Neutrophil (primary cell): Measurements from ENCODE around the gene TMEFF1.
"Not testable (repeated sequence)": the region's sequence is repeated elsewhere in the genome, so short reads cannot be mapped to it uniquely, and the experiment has no call there.

Experiments used
- H3K27ac ChIP-seq: fragments of 200-600 bp; sonication (generic); 2 replicates; pipeline ENCODE4 v1.5.1; 2016; ENCODE audit warnings: mild to moderate bottlenecking, moderate library complexity
- H3K27me3 ChIP-seq: fragments of 200-600 bp; sonication (generic); 2 replicates; pipeline ENCODE4 v1.6.0; 2016; ENCODE audit warnings: mild to moderate bottlenecking
- H3K36me3 ChIP-seq: fragments of 200-600 bp; sonication (generic); 2 replicates; pipeline ENCODE4 v1.5.1; 2017
- H3K4me1 ChIP-seq, 2 experiments: fragments of 200-600 bp in 1 of 2; sonication (generic) in 1 of 2; 1 replicate in 1 of 2; 2 replicates in 1 of 2; pipeline versions ENCODE4 v1.5.1 to v1.6.1; 2013 to 2016; ENCODE audit warnings: low read depth in 1 of 2, low read length in 1 of 2, mild to moderate bottlenecking in 1 of 2, moderate library complexity in 1 of 2; ENCODE audit not compliant: control insufficient read depth in 1 of 2, insufficient read depth in 1 of 2
- H3K4me3 ChIP-seq, 2 experiments: fragments of 200-600 bp in 1 of 2; sonication (generic) in 1 of 2; 1 replicate in 1 of 2; 2 replicates in 1 of 2; pipeline ENCODE4 v1.5.1; 2013 to 2016; ENCODE audit warnings: low read depth in 1 of 2, low read length in 1 of 2, mild to moderate bottlenecking in 1 of 2, moderate library complexity in 1 of 2
- H3K9me3 ChIP-seq: fragments of 200-600 bp; sonication (generic); 2 replicates; pipeline ENCODE4 v1.5.1; 2016
- CTCF ChIP-seq: fragments of 200-600 bp; sonication (generic); IDR thresholded peaks from 2 replicates; pipeline ENCODE4 v1.5.1; 2016; ENCODE audit warnings: antibody characterized with exemption

TMEFF1 gene

GRCh38 chr9:100515578-100516494, 42.9 kb downstream of the TMEFF1 start:
- no peak overlapping the region for H3K4me3 ChIP-seq

GRCh38 chr9:100521282-100521681, 48.3 kb downstream of the TMEFF1 start:
- no peak overlapping the region for H3K27ac ChIP-seq
- no peaks in the 10 kb centered on the region for H3K36me3 ChIP-seq
- H3K4me1 ChIP-seq = no peaks in the 10 kb centered on the region
- no peaks in the 10 kb centered on the region for H3K9me3 ChIP-seq
- H3K4me3 ChIP-seq = no peak overlapping the region
- H3K27me3 ChIP-seq = no peaks in the 10 kb centered on the region
- no peak for TF ChIP-seq CTCF

More at GRCh38 chr9:100515578-100516494, 42.9 kb downstream of the TMEFF1 start:
- Histone ChIP-seq H3K4me1 (no peaks in the 10 kb centered on the region), H3K9me3 (no peaks in the 10 kb centered on the region), H3K27ac (no peak overlapping the region), H3K36me3 (no peaks in the 10 kb centered on the region), H3K27me3 (no peaks in the 10 kb centered on the region)
- TF ChIP-seq CTCF = no peak

- no peaks in the 10 kb centered on the region for H3K4me1 ChIP-seq
- TF ChIP-seq CTCF = no peak
- no peak overlapping the region for H3K27ac ChIP-seq
- H3K9me3 ChIP-seq = no peaks in the 10 kb centered on the region
- H3K27me3 ChIP-seq = no peaks in the 10 kb centered on the region
- H3K4me3 ChIP-seq = no peak overlapping the region
- H3K36me3 ChIP-seq = no peaks in the 10 kb centered on the region
These were observed 52.6 kb downstream of the TMEFF1 start for GRCh38 chr9:100525563-100525962.

GRCh38 chr9:100527180-100527794, 54.3 kb downstream of the TMEFF1 start:
- not testable (repeated sequence) for H3K4me1 ChIP-seq, H3K27ac ChIP-seq, H3K36me3 ChIP-seq, H3K9me3 ChIP-seq, H3K27me3 ChIP-seq, H3K4me3 ChIP-seq

- H3K9me3 ChIP-seq = no peaks in the 10 kb centered on the region
- H3K4me3 ChIP-seq = no peak overlapping the region
- no peak overlapping the region for H3K27ac ChIP-seq
- H3K27me3 ChIP-seq = no peaks in the 10 kb centered on the region
- H3K36me3 ChIP-seq = no peaks in the 10 kb centered on the region
- no peaks in the 10 kb centered on the region for H3K4me1 ChIP-seq
- no peak for TF ChIP-seq CTCF
These were observed 61.5 kb downstream of the TMEFF1 start for GRCh38 chr9:100534401-100534800.

GRCh38 chr9:100540327-100540726, 67.4 kb downstream of the TMEFF1 start:
- H3K27me3 ChIP-seq = no peaks in the 10 kb centered on the region
- H3K9me3 ChIP-seq = no peaks in the 10 kb centered on the region
- H3K36me3 ChIP-seq = no peaks in the 10 kb centered on the region
- no peak overlapping the region for H3K27ac ChIP-seq
- H3K4me3 ChIP-seq = no peak overlapping the region
- H3K4me1 ChIP-seq = no peaks in the 10 kb centered on the region
- TF ChIP-seq CTCF = no peak
